ENCODE results near the gene EME2.
A peak's percentile ranks its signal among the peaks of the same experiment; 100 is the strongest.

The EME2 gene

DNA sequence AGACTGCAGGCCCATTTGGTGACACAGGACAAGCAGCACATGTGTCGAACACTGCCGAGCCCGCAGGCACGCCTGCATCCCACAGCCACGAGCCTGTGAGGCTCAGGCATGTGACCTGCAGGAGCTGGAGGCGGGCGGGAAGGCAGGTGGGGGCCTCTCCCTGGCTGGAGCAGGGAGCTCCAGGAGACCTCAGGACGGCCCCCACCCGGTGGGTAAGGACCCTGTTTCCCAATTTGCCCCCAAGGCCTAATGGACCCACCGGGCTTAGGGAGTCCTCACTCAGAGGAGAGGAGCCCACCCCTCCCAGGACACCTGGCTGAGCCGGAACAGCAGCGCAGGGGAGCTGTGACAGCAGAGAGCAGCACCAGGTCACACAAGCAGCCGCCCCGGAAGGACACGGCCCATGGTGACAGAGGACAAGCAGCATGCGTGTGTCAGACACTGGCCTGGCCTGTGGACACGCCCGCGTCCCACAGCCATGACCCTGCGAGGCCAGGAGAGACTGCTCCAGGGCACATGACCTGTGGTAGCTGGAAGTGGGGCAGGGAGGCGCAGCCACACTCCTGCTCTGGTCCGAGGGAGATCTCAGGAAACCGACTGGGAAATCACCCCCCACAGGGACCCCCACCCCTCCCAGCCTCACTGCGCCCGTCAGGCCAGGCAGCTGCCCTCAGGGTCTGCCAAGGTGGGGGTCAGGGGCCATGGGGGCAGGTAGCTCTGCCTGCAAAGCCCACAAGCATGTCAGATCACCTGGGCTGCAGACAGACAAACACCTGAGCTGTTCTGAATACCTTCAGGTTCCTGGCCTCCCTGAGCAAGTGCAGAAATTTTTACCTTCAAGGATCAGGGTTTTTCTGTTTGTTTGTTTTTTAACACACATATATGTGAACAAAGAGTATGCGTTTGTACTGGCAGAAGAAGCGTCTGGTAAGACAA, 7.4 kb downstream of the EME2 start:
- DNase-seq, result no peak

DNA sequence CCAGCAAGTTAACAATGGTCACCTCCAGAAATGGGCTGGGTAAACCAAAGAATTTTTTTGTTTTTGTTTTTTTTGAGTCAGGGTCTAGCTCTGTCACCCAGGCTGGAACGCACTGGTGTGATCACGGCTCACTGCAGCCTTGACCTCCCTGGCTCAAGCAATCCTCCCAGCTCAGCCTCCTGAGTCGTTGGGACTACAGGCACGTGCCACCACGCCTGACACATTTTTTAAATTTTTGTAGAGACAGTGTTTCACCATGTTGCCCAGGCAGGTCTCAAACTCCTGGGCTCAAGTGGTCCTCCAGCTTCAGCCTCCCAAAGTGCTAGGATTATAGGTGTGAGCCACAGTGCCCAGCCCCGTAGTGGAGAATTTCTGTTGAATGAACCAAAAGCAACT, 8.1 kb downstream of the EME2 start:
- no peak for DNase-seq

- DNase-seq, result no peak
Observed at GRCh38 chr16:1781254-1781653, 8.6 kb downstream of the EME2 start.

GRCh38 chr16:1781758-1782407, 9.3 kb downstream of the EME2 start:
- DNase-seq, result no peak

DNA sequence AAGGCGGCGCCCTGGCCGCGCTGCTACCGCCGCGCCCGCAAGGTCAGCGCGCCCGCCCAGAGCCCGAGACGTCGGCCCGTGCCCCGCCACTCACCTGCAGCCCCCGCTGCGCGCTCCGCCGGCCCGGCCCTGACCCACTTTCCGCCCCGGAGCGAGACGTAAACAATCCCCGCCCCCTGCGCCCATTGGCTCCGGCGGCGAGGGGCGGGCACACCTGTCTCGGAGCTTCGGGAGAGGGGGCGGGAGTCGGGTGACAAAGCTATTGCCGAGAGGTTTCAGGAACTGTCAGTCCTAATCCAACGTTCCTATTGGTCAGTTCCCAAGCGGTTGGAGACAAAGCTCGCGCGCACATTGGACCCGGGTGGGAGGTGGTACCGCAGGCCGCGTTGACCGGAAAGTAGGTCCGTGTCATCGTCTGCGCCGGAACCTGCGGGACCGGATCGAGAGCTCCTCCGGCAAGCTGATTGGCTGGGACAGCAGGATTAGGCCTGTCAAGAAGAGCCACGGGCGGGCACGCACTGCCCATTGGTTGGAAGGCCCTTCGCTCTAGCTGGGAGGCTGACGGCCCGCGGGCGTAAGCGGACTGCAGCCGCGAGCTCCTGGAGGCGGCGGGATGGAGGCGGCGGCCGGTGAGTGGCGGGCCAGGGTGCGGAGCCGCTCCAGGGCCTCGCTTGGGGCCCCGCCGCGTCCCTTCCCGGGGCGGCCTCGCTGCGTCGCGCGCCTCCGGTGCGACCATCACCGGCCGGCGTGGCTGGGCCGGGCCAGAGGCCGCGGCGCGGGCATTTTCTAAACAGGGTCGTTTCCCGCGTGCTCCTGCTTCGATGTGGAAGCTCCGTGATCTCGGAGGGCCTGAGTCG, 10.0 kb downstream of the EME2 start, which contains the start of the genes NUBP2 and SPSB3:
Gene NUBP2, plus strand, starts transcription at position 553 of the 857 bp plus-strand sequence. Its CDS starts 61 bp downstream, at position 614.
Gene SPSB3, minus strand, starts transcription at position 164 of the 857 bp plus-strand sequence. CDS start 1,088 bp downstream, outside the sequence.
- DNase-seq, result peak; percentile 100

DNA sequence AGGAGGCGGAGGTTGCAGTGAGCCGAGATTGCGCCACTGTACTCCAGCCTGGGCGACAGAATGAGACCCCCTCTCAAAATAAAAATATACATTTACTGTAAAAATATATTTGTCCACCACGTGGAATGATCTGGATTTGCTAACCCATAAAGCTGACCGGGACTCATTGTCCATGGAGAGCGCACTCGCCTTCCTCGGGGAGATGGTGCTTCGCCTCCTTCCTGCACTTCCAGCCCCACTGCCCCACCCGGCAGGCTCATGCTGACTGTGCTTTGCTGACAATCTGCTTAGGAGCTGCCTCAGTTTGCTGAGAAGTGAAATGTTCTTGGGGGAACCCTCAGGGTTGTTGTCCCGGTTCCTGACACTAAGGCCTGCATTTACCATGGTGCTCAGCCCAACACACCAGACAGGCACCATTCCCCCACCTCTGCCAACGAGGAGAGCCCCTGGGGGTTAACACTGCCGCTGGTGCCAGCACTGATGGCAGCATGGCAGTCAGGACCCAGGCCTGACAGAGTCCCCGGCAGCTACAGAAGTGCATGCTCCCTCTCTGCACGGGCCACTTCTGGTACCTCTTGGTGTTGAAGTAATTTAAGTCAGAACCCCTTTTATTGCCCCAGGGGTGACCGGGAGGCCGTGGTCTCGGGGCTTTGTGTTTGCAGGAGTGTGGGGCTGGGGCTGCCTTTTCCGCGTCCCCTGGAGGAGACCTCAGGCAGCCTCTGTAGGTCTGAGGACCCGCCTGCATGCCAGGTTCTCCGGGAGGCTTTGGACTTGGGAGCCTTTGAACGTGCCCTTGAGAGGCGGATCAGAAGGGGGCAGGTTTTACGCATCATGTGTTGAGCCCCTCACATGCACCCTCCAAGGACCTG, 12.6 kb downstream of the EME2 start:
- no peak for DNase-seq

- DNase-seq, result no peak
Observed at GRCh38 chr16:1785846-1786170, 13.2 kb downstream of the EME2 start.

- no peak for DNase-seq
Observed at GRCh38 chr16:1786242-1787055, 13.8 kb downstream of the EME2 start.

DNA sequence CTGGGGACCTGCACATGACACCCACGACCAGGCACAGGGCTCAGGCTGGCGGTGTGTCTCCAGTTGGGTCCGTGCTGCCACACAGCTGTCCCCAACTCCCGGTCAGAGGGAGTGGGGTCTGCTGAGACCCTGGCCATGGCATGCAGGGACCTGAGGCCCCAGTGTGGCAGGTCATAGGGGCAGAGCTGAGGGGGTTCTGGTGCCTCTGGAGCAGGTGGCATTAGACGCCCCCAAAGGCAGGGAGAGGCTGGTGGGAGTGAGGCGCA, 14.4 kb downstream of the EME2 start:
- DNase-seq, result no peak

DNA sequence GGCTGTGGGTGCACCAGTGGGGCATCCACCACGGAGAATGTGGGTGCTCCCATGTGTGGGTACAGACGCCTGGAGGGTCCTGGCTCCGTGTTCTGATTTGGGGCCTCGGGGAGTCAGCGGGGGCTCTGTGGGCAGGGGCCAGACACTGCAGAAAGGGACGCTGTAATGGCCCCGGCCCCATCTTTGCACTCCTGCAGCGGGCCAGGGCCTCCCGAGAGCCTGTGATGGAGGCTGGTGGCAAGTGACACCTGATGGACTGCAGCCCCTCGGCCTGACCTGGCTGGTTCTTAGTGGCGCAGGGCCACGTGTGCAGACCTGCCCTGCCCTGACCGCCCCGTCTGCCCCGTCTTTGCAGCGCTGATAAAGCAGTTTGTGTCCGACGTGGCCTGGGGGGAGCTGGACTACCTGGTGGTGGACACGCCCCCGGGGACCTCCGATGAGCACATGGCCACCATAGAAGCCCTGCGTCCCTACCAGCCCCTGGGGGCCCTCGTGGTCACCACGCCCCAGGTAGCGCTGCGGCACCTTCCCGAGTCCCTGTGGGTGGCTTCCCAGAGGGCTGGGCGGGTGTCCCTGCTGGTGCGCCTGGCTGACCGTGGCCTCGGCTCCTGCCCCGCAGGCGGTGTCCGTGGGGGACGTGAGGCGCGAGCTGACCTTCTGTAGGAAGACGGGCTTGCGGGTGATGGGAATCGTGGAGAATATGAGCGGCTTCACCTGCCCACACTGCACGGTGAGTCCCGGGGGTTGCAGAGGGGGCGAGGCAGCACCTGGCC, 14.9 kb downstream of the EME2 start:
- DNase-seq, result no peak

- DNase-seq, result no peak
Observed at GRCh38 chr16:1788095-1788707, 15.6 kb downstream of the EME2 start.

DNA sequence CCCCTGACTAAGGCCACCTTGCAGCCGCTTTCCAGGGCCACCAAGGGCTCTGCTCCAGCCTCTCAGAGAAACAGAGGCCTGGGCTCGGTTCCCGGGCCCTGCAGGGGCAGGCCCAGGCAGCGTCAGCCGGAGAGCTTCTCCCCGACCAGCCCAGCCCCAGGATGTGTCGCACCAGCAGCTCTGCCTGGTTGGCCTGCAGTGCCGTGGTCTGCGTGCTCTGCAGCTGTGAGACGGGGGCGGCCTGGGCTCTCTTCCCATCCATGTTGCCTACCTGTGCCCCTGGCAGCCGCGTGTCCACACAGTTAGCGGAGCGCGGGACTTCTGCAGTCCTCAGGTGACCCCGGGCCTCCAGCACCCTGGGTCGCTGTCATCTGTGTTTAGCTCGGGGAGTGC, 16.1 kb downstream of the EME2 start:
- DNase-seq, result no peak

- no peak for DNase-seq
Observed at GRCh38 chr16:1789643-1790045, 17.0 kb downstream of the EME2 start.

DNA sequence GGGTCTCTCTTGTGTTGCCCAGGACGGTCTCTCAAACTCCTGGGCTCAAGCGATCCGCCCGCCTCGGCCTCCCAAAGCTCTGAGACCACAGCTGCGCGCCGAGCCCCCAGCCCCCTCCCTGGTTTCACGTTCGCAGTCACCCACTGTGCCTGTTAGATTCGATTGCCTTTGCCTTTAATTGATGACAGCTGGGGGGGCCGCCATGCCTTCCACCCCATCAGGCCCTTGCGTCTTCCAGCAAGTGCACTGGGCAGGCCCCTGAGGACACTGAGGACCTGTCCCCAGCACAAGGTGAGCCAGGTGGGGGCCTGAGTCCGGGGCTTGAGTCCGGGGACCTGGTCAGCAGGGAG, 17.6 kb downstream of the EME2 start:
- no peak for DNase-seq

DNA sequence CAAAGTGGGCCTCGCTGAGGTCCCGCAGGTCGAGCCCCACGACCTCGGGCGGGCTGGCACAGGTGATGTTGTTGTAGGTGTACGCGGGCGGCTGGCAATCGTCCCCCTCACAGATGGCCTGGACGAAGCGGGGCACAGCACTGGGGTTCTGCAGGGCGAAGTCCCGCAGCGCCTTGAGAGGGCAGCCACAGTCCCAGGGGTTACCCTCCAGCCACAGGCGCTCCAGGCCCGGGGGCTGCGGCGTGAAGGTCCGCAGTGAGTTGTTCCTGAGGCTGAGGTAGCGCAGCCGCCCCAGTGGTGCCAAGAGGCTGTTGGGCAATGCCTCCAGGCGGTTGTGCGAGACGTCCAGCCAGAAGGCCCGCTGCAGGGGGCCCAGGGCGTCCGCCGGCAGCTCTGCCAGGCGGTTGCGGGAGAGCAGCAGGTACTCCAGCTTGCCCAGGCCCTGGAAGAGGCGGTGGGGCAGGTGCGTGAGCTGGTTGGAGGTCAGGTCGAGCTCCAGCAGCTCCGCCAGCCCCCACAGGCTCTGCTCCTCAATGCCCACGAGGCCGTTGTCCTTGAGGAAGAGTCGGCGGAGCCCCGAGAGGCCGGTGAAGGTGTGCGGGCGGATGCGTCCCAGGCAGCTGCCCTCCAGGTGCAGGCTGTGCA, 18.1 kb downstream of the EME2 start:
- DNase-seq, result no peak

DNA sequence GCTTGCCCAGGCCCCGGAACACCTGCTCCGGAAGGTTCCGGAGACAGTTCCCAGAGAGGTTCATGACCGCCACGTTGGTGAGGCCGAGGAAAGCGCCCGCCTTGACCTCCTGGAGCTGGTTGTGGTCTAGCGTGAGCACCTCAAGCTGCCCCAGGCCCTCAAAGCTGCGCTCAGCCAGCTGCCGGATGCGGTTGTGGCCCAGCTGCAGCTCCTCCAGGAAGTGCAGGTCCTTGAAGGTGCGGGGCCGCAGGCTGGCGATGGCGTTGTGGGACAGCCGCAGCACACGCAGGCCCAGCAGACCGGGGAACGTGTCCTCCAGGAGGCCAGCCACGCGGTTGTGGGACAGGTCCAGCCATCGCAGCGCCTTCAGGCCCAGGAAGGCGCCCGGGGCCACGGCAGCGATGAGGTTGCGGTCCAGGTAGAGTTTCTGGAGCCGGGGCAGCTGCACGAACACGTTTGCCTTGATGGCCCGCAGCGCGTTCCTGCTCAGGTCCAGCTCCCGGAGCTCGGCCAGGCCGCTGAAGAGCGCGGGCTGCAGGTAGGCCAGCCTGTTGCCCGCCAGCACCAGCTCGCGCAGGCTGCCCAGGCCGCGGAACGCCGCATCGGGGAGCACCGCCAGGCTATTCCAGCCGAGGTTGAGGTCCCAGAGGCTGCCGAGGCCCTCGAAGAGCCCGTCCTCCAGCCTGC, 18.8 kb downstream of the EME2 start:
- DNase-seq, result no peak

GRCh38 chr16:1791943-1792812, 19.6 kb downstream of the EME2 start:
- DNase-seq, result no peak

Data from NCI-H2081 treated with DMSO at 0.1 percent for 48 hours (cell line).